RWPE2 (cell line): ENCODE data around the gene NEK7.

Source experiments
- ATAC-seq: fragments of 200-7000 bp; cut with Tn5 transposase; 3 replicates; pipeline ENCODE4 v1.9.1; 2021; ENCODE audit warnings: low read depth
- DNase-seq: peaks from one replicate; pipeline ENCODE4 v3.0.0-alpha.2; 2020; ENCODE audit warnings: low spot score
- H3K27ac ChIP-seq: fragments of 450-650 bp; 2 replicates; pipeline ENCODE4 v1.5.1; 2017; ENCODE audit warnings: mild to moderate bottlenecking; ENCODE audit not compliant: poor library complexity, severe bottlenecking
- H3K27me3 ChIP-seq: fragments of 250-450 bp; sonication (Bioruptor Pico); 2 replicates; pipeline ENCODE4 v1.5.1; 2021; ENCODE audit warnings: mild to moderate bottlenecking, moderate library complexity; ENCODE audit not compliant: insufficient read depth, poor library complexity, severe bottlenecking
- H3K36me3 ChIP-seq: fragments of 250-450 bp; sonication (Bioruptor Pico); 2 replicates; pipeline ENCODE4 v1.5.1; 2020; ENCODE audit warnings: low read depth, mild to moderate bottlenecking, moderate library complexity
- H3K4me1 ChIP-seq: fragments of 250-450 bp; sonication (Bioruptor Pico); 2 replicates; pipeline ENCODE4 v1.5.1; 2021; ENCODE audit warnings: mild to moderate bottlenecking, moderate library complexity; ENCODE audit not compliant: insufficient read depth, poor library complexity, severe bottlenecking
- H3K4me3 ChIP-seq: fragments of 250-450 bp; sonication (Bioruptor Pico); 2 replicates; pipeline ENCODE4 v1.5.1; 2021; ENCODE audit warnings: mild to moderate bottlenecking, moderate library complexity; ENCODE audit not compliant: severe bottlenecking
- H3K9me3 ChIP-seq: fragments of 250-450 bp; sonication (Bioruptor Pico); 2 replicates; pipeline ENCODE4 v1.5.1; 2021; ENCODE audit warnings: mild to moderate bottlenecking, moderate library complexity; ENCODE audit not compliant: severe bottlenecking
- TF ChIP-seq, protein P1 (sequence below): fragments of 450-650 bp; IDR thresholded peaks from one replicate; pipeline ENCODE4 v1.5.1; 2017; ENCODE audit warnings: mild to moderate bottlenecking, moderate library complexity; ENCODE audit not compliant: poor library complexity, severe bottlenecking

NEK7 gene

DNA sequence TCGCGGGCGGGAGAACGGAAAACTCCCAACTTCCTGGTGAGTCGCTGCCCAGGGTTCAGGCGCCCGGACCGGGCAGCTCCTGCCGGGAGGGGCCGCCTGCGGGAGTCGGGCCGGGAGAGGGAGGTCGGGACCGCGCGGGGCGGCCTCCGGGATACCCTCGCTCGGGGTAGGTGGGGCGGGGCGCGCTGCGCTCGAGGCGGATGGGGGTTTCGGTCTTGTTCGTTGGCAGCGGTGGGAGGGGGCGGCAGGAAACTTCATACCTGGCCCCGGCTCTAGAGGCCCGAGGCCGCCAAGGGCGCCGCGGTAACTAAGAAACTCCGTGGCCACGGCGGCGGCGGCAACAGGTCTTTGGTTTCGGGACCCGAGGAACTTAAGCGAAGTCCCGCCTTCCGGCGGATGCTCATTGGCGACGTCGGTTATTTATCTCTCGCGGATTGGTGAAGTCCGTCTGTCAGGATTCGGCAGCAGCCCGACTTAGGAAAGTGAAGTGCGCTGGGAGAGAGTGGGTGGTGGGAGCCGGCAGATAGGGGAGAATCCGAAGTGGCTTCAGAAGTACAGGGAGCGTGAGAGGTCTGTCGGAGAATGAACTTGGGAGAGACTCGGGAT lies 546 bp downstream of the NEK7 start:
- ATAC-seq (peak; percentile 54), DNase-seq (peak; percentile 84)
- H3K4me3 ChIP-seq, result peak overlapping the region; percentile 92
- H3K9me3 ChIP-seq, result no peaks in the 10 kb centered on the region
- no peaks in the 10 kb centered on the region for H3K27me3 ChIP-seq
- H3K4me1 ChIP-seq, result peaks cover 18% of the 10 kb centered on the region
- peak overlapping the region; percentile 88 for H3K27ac ChIP-seq
- TF ChIP-seq, protein P1, sequence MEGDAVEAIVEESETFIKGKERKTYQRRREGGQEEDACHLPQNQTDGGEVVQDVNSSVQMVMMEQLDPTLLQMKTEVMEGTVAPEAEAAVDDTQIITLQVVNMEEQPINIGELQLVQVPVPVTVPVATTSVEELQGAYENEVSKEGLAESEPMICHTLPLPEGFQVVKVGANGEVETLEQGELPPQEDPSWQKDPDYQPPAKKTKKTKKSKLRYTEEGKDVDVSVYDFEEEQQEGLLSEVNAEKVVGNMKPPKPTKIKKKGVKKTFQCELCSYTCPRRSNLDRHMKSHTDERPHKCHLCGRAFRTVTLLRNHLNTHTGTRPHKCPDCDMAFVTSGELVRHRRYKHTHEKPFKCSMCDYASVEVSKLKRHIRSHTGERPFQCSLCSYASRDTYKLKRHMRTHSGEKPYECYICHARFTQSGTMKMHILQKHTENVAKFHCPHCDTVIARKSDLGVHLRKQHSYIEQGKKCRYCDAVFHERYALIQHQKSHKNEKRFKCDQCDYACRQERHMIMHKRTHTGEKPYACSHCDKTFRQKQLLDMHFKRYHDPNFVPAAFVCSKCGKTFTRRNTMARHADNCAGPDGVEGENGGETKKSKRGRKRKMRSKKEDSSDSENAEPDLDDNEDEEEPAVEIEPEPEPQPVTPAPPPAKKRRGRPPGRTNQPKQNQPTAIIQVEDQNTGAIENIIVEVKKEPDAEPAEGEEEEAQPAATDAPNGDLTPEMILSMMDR, result no peak
- no peaks in the 10 kb centered on the region for H3K36me3 ChIP-seq

DNA sequence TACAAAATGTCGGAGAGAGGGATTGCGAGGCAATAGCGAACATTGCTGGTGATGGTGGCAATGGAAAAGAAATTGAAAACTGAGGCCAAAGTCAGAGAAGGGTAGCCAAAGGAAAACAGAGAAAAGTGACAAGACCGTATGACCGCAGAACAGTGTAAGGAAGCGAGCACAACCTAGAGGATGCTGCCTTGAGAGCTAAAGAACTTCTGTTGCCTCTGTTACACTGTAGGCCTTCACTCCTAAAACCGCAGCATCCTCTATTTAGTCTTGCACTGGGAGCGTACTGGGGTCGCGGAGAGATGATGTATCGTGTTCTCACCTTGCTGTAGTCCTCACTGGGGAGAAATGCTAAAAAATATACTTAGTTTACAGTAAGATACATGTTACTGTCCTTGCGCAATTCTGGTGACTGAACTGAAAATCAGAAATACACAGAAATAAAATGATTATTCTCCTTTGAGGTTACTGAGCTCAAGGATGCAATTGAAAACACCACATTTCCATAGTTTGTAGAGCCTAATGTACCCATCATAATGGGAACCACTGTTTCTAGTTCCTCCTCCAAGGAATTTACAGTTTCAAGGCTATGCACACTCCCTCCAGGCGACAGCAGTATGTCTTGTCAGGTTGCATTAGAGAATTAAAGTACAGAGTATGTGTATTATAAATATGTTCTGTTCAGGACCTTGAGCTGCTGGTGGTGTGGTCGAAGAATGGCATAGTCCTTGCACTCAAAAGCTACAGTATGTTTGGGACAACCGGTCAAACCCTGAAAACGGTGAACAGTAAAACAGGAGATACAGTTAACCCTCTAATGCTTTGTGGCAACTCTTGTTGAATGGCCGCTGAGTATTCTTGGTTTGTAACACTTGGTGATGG lies 1.3 kb downstream of the NEK7 start:
- peaks cover 18% of the 10 kb centered on the region for H3K4me1 ChIP-seq
- ATAC-seq (no peak), DNase-seq (no peak)
- H3K27me3 ChIP-seq, result no peaks in the 10 kb centered on the region
- H3K4me3 ChIP-seq, result peak overlapping the region; percentile 92
- TF ChIP-seq, protein P1, result no peak
- H3K9me3 ChIP-seq, result no peaks in the 10 kb centered on the region
- no peaks in the 10 kb centered on the region for H3K36me3 ChIP-seq
- peak overlapping the region; percentile 88 for H3K27ac ChIP-seq

DNA sequence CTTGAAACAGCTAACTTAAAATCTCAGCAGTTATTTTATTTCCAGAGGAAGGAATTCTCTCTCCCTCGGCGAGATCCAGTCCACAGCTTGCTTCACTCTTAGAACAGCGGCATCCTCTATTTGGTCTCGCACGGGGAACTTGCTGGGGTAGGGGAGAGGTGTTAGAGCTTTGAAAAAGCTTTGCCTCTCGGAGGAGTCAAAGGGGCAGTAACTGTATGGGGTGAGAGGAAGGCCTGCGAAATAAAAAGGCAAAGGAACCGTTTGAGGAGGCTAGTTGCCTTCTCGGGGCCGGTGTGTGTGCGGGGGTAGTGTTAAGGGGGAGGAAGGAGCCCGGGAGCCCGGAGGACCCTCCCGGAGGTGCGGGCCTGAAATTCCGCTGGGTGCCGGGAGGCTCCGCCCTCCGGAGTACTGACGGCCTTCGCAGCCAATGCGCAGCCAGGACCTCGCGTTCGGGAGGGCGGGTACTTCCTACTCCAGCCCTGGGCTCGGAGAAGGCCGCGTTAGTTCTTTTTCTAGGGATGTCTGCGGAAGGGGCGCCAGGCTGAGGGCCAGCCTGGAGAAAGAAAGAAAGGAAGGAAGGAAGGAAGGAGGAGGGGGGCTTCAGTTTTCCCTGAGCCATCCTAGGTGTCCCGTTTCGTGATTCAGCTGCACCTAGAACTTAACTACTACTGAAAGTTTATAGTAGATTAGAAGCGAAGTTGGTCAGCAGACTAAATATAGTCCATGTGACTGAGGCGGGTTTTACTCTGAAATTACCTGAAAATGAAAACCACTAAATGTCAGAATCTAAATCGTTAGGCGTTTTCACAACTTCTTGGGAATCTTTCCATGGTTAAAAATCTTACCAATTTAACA lies 2.2 kb downstream of the NEK7 start:
- peaks cover 18% of the 10 kb centered on the region for H3K4me1 ChIP-seq

DNA sequence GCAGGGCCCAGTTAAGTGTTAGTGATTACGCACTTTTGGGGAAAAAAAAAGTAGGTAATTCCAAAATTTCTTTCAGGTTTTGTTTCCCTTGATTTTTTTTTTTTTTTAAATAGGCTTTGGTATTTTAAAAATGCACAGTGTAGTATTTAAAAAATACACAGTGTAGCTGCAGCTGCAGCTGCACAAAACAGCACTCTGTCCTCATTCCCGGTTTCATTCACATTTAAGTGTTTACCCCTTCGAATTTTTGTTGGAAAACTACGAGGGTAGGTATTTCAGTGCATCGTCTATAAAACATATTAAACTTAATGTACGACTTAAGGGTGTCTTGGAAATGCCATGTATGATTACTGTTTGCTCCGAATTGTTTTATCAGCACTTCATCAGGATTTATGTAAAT lies 3.4 kb downstream of the NEK7 start:
- Histone ChIP-seq H3K4me1 (peaks cover 18% of the 10 kb centered on the region), H3K4me3 (no peak overlapping the region), H3K27ac (peak overlapping the region; percentile 88), H3K27me3 (no peaks in the 10 kb centered on the region), H3K9me3 (no peaks in the 10 kb centered on the region), H3K36me3 (no peaks in the 10 kb centered on the region)
- DNase-seq (no peak), ATAC-seq (no peak)
- TF ChIP-seq, protein P1, result no peak

More for the DNA sequence above, 2.2 kb downstream of the NEK7 start:
- Histone ChIP-seq H3K36me3 (no peaks in the 10 kb centered on the region), H3K27me3 (no peaks in the 10 kb centered on the region), H3K4me3 (peak overlapping the region; percentile 92), H3K9me3 (no peaks in the 10 kb centered on the region), H3K27ac (peak overlapping the region; percentile 88)
- peak; percentile 91 for DNase-seq
- TF ChIP-seq, protein P1, result no peak
- peak; percentile 85 for ATAC-seq
